AG09319 (cell line): ENCODE results near the gene NCOA1.
"Not testable (repeated sequence)": the region's sequence is repeated elsewhere in the genome, so short reads cannot be mapped to it uniquely, and the experiment has no call there.

Experiments
- DNase-seq: peaks from one replicate; pipeline ENCODE4 v3.0.0-alpha.2; 2010; ENCODE audit warnings: low read depth; ENCODE audit errors: extremely low read depth
- TF ChIP-seq, protein P1 (sequence below): IDR thresholded peaks from 2 replicates; pipeline ENCODE4 v1.5.1; 2011; ENCODE audit warnings: low read depth, mild to moderate bottlenecking, inconsistent platforms, low read length, moderate library complexity

The NCOA1 gene

DNA sequence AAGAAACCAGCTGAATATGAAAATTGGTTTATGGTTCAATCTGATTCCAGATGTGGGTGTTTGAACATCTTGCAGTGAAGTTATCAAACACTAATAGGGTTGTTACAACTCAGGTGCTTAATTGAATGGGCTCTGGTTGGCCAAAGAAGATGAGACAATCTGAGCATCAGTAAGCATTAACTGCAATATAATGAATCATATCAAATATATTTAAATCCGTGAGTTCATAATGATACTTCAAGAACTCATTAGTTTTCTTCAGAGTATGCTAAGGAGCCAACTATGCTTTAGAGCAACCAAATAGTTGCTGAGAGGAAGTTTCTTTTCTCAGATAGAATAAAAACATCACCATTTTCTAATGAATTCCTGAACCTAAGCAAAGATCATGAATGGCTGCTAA is 79.2 kb downstream of the NCOA1 start:
- TF ChIP-seq, protein P1, sequence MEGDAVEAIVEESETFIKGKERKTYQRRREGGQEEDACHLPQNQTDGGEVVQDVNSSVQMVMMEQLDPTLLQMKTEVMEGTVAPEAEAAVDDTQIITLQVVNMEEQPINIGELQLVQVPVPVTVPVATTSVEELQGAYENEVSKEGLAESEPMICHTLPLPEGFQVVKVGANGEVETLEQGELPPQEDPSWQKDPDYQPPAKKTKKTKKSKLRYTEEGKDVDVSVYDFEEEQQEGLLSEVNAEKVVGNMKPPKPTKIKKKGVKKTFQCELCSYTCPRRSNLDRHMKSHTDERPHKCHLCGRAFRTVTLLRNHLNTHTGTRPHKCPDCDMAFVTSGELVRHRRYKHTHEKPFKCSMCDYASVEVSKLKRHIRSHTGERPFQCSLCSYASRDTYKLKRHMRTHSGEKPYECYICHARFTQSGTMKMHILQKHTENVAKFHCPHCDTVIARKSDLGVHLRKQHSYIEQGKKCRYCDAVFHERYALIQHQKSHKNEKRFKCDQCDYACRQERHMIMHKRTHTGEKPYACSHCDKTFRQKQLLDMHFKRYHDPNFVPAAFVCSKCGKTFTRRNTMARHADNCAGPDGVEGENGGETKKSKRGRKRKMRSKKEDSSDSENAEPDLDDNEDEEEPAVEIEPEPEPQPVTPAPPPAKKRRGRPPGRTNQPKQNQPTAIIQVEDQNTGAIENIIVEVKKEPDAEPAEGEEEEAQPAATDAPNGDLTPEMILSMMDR, result no peak
- DNase-seq, result no peak

DNA sequence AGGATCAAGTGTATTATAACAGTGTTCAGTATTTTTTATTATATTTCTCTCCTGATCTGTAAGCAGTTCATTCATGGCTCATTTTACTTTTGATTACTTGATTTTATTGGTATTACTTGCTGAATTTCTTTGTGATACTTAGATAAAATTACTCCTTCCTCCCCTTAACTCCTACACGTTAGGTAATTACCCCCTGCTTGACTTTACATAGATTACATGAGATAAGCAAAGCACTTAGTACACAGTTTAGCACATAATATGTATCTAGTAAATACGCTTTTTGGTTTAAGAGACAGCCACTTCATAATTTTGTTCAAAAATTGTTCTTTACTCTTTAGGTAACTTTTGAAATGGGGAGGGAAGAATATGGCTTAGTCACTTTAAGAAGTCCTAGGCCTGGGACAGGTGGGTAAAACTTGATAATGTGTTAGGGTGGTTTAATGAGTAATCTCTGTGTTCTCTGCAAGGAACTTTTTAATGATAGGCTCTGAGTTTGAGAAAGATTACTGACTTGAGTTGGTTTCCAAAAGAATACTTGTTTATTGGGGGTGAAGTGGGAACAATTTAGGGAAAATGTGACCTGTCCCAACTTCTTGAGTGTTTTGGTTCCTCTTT is 80.9 kb downstream of the NCOA1 start:
- no peak for DNase-seq
- TF ChIP-seq, protein P1, result no peak

DNA sequence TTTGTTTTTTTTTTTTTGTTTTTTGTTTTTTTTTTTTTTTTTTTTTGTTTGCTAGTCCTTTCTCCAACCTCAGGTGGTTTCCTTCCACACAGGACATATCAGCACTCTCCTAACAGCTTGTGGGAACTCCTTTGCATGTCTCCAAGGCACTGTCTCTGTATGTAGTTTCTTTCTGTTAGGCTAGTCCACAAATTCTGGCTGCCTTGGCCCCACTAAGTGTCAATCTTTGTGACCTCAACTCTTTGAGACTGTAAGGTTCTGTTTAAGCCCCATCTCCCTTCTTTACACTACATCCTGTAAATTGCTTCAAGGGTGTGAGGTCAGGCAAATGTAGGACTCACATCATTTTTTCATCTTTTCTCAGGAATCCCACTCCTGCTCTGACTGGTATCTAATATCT is 85.1 kb downstream of the NCOA1 start:
- TF ChIP-seq, protein P1, result no peak
- no peak for DNase-seq

DNA sequence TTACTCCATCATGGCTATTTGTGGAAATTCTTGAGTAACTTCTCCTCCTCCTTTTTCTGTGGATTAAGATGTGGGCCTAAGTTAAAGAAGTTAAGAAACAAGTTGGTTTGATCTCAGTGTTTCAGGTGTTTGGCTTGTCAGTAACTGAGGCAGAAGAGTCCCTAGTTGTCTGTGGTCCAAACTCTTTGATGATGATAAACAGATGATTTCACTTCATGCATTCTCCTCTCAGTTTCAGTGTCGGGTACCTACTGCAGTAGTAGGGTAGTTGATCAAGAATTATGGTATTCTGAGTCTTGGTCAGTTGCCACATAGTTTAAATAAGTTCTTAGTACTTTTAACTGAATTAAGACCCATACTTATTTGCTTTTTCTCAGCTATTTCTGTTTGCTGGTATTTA is 85.6 kb downstream of the NCOA1 start:
- TF ChIP-seq, protein P1, result no peak
- no peak for DNase-seq

DNA sequence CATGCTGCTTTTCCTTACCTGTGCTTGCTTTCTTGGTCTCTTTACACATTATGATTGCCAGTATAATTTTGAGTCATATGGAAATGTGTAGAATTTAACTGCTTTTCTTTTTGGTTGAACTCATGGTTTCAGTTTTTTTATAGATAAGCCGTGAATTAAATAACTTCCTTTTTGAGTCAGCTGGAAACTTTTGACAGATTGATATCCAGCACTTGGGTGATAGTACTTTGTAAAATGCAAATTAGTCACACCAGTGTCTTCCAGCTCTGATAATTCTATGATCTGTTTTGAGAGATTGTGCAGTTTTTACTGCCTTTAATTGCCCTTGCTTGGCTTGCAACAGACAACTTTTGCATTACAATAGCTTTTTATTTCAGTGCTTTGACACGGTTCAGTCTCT is 86.4 kb downstream of the NCOA1 start:
- DNase-seq, result no peak
- TF ChIP-seq, protein P1, result no peak

DNA sequence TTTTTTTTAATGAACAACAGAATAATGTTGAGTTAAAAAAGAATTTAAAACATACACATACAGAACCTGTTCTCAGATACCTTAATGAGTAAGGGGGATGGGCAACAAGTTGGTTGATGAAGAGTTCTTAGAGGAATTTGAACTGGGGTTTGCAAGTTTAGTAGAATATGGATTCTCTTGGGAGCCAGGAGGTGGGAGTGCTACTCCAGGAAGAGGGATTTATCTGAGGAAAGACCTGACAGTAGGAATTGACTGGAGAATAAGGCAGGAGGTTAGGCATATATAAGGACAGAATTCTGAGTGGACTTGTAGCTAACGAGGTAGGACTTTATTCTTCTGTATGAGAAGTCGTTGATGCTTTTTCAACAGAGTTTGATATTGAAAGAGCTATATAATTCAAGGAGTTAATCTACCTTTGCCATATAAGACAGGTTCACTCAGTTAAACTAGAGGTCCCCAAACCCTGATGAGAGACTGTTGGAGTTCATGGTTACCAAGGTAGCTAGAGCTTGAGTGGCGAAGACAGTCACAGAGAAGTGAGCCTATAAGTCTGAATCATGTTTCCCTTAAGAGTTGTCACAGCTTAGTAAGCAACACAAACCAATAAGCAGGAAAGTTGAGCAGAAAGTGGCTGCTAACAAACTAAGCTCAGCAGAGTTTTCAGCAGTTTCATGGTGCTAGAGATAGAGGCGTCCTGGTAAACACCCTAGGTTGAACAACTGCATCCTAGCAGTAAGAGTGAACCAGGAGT is 88.2 kb downstream of the NCOA1 start:
- TF ChIP-seq, protein P1, result no peak
- no peak for DNase-seq

DNA sequence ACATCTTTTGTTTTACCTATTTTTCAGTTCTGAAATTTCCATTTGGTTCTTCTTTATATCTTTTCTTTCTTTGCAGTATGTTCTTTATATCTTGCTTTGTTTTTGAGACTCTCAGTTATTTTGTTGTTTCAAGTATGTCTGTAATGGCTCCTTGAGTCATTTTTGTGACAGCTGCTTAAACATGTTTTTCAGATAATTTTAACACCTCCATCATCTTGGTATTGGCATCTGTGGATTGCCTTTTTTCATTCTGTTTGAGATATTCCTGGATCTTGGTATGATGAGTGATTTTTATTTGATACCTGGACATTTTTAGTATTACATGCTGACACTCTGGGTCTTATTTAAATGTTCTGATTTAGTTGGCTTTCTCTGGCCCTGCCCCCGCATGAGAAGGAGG is 89.5 kb downstream of the NCOA1 start:
- no peak for DNase-seq
- TF ChIP-seq, protein P1, result no peak

DNA sequence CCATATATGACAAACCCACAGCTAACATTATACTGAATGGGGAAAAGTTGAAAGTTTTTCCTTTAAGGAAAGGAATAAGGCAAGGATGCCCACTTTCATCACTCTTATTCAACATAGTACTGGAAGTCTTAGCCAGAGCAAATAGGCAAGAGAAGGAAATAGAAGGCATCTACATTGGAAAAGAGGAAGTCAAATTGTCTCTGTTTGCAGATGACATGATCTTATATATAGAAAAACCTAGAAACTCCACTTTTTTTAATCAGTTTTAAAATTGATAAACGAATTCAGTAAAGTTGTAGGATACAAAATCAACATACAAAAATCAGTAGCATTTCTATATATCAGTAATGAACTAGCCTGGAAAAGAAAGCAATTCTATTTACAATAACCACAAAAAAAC is 90.9 kb downstream of the NCOA1 start:
- not testable (repeated sequence) for DNase-seq
